Mucosa of descending colon (tissue), 3 donors: ENCODE data around the gene NFKBIE. TPM values are rescaled to one million over a fixed set of nuclear protein-coding genes. Genes with fewer than 3 reads are reported as not detected.

Experiments used
- ATAC-seq: fragments of 200-7000 bp; cut with Tn5 transposase; one replicate; pipeline ENCODE4 v1.9.1; 2020; ENCODE audit warnings: mild to moderate bottlenecking, moderate library complexity
- DNase-seq, 3 donors: peaks; one replicate each; pipeline ENCODE4 v3.0.0-alpha.2; 2020
- H3K36me3 ChIP-seq: fragments of 200-600 bp; one replicate; pipeline ENCODE4 v1.8.0; 2021; ENCODE audit warnings: low read depth, mild to moderate bottlenecking
- H3K4me1 ChIP-seq: fragments of 200-600 bp; one replicate; pipeline ENCODE4 v1.8.0; 2021; ENCODE audit warnings: low read depth, mild to moderate bottlenecking
- H3K4me3 ChIP-seq: fragments of 200-600 bp; one replicate; pipeline ENCODE4 v1.8.0; 2021; ENCODE audit warnings: mild to moderate bottlenecking
- H3K9me3 ChIP-seq: fragments of 200-600 bp; one replicate; pipeline ENCODE4 v1.8.0; 2021; ENCODE audit warnings: mild to moderate bottlenecking
- CTCF ChIP-seq: fragments of 200-600 bp; IDR thresholded peaks from one replicate; pipeline ENCODE4 v1.8.0; 2022; ENCODE audit warnings: antibody characterized with exemption, mild to moderate bottlenecking
- intact Hi-C, 2 donors: fragments of 100-400 bp; cut with DNase I in 1 of 2; cut with micrococcal nuclease in 1 of 2; formaldehyde crosslinking; loops; one replicate each; pipeline versions ENCODE4 v1.11.0 to v1.11.1; 2022; cut with DNase I, micrococcal nuclease
- total RNA-seq, 3 donors: library from RNA; stranded (reverse); fragmentation: NEBNext Ultra II Directional in 2 of 3; extraction: Animal tissue kit (Norgen Biotek cat#: 25700) in 2 of 3; gene quantifications; one replicate each; pipeline versions ENCODE4 v1.2.1 to v1.2.4, GENCODE V29; 2021 to 2023
- donor health status: DM: no; HTN: no; CAD: no; lungs with moderate emphysema.
- donor health status: DM: no; HTN: no; CAD: no.
- donor health status: DM: no; HTN: yes; CAD: no.

NFKBIE gene
- total RNA-seq, 3 donors from 2014 or later: 8.7 to 13.4 (median 10.8) TPM

GRCh38 chr6:44265722-44266233 is 427 bp upstream of the NFKBIE start:
- H3K4me3 ChIP-seq: no peak overlapping the region
- intact Hi-C loops: loop anchor here (5.0 kb wide), 1 partner anchor 72 kb away; no protein-coding TSS in a partner anchor
- DNase-seq (no peak), ATAC-seq (no peak)
- no peaks in the 10 kb centered on the region for H3K36me3 ChIP-seq
- no peak for TF ChIP-seq CTCF
- peaks cover 17% of the 10 kb centered on the region for H3K4me1 ChIP-seq
- no peaks in the 10 kb centered on the region for H3K9me3 ChIP-seq

GRCh38 chr6:44264154-44265006 is 971 bp downstream of the NFKBIE start:
- no peaks in the 10 kb centered on the region for H3K36me3 ChIP-seq
- peak; percentile 60 to 87 (median 72) for DNase-seq
- peak; percentile 54 for ATAC-seq
- peaks cover 17% of the 10 kb centered on the region for H3K4me1 ChIP-seq
- no peaks in the 10 kb centered on the region for H3K9me3 ChIP-seq
- peak overlapping the region; percentile 30 for H3K4me3 ChIP-seq
- TF ChIP-seq CTCF: no peak
- intact Hi-C loops: loop anchor here (5.0 kb wide), 1 partner anchor 73 kb away; no protein-coding TSS in a partner anchor

- no peak for TF ChIP-seq CTCF
- no peaks in the 10 kb centered on the region for H3K36me3 ChIP-seq
- ATAC-seq (peak; percentile 32), DNase-seq (peak in 2 of 3 donors; percentile 50 to 68)
- H3K4me1 ChIP-seq: peaks cover 17% of the 10 kb centered on the region
- no peaks in the 10 kb centered on the region for H3K9me3 ChIP-seq
- intact Hi-C loops: no loop called here
- H3K4me3 ChIP-seq: no peak overlapping the region
Observed at GRCh38 chr6:44263354-44264100, 1.8 kb downstream of the NFKBIE start.

- intact Hi-C loops: no loop called here
- peaks cover 20% of the 10 kb centered on the region for H3K4me1 ChIP-seq
- no peaks in the 10 kb centered on the region for H3K36me3 ChIP-seq
- no peaks in the 10 kb centered on the region for H3K9me3 ChIP-seq
- TF ChIP-seq CTCF: no peak
- ATAC-seq: no peak
- no peak overlapping the region for H3K4me3 ChIP-seq
- DNase-seq: no peak
Observed at GRCh38 chr6:44262467-44263353, 2.6 kb downstream of the NFKBIE start.

GRCh38 chr6:44261581-44261980 is 3.8 kb downstream of the NFKBIE start:
- H3K9me3 ChIP-seq: no peaks in the 10 kb centered on the region
- ATAC-seq (no peak), DNase-seq (no peak)
- no peak for TF ChIP-seq CTCF
- no peak overlapping the region for H3K4me3 ChIP-seq
- no peaks in the 10 kb centered on the region for H3K36me3 ChIP-seq
- intact Hi-C loops: no loop called here
- H3K4me1 ChIP-seq: peaks cover 24% of the 10 kb centered on the region
